ENCODE results near the gene CARD9. TPM values are rescaled to one million over a fixed set of nuclear protein-coding genes. Genes with fewer than 3 reads are reported as not detected.
A peak's percentile ranks its signal among the peaks of the same experiment; 100 is the strongest.
"Not testable (repeated sequence)": the region's sequence is repeated elsewhere in the genome, so short reads cannot be mapped to it uniquely, and the experiment has no call there.

The CARD9 gene
- polyA plus RNA-seq (2014; cell fraction: cytosol; rRNA removed): 23.8 and 38.6 TPM in 2 replicates
- polyA plus RNA-seq (2014; cell fraction: nucleus; rRNA removed): 257 and 268 TPM in 2 replicates

- DNase-seq (ENCODE audit: low spot score): peak; percentile 86
Observed at GRCh38 chr9:136373300-136374182, at the start of gene CARD9. Gene CARD9, minus strand, starts transcription at chr9:136373669. Its CDS starts 1,591 bp downstream, at chr9:136372078.

DNA sequence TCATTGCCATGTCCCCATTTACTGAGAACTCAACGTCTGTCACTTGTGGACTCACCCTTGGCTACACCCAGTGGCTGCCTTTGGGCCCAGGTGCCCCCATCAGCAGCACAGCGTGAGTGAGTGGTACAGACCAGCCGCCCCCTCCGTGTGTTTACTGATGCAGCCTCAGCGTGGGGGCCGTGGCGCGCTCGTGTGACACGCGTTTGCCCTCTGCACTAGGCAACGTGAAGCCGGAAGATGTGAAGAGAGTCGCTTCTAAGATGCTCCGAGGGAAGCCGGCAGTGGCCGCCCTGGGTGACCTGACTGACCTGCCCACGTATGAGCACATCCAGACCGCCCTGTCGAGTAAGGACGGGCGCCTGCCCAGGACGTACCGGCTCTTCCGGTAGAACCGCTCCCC is 49.4 kb upstream of the CARD9 start:
- no peak for DNase-seq (ENCODE audit: low spot score)

- no peak for DNase-seq (ENCODE audit: low spot score)
Observed at GRCh38 chr9:136421791-136422190, 48.3 kb upstream of the CARD9 start.

GRCh38 chr9:136419092-136419420 is 45.6 kb upstream of the CARD9 start:
- no peak for DNase-seq (ENCODE audit: low spot score)

DNA sequence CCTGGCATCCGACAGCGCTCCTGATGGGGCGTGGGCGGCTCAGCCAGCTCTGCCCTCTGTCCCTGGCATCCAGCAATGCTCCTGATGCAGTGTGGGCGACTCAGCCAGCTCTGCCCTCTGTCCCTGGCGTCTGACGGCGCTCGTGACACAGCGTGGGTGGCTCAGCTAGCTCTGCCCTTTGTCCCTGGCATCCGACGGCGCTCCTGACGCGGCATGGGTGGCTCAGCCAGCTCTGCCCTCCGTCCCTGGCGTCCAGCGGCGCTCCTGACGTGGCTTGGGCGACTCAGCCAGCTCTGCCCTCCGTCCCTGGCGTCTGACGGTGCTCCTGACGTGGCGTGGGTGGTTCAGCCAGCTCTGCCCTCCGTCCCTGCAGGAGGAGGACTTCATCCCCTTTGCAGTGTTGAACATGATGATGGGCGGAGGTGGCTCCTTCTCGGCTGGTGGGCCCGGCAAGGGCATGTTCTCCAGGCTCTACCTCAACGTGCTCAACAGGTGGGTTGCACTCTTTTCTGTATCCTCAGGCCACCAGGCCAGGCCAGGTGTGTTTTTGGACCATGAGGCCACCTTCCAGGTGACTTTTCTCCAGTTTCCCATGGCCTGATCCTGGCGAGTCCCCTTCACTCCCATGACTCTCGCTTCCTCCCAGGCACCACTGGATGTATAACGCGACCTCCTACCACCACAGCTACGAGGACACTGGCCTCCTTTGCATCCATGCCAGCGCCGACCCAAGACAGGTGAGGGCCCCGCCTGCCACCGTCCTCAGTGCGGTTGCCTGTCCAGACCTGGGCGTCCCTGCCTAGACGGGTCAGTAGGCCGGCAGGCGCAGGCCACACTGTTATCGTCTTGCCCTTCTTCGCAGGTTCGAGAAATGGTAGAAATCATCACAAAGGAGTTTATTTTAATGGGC is 45.0 kb upstream of the CARD9 start:
- DNase-seq (ENCODE audit: low spot score): no peak

DNA sequence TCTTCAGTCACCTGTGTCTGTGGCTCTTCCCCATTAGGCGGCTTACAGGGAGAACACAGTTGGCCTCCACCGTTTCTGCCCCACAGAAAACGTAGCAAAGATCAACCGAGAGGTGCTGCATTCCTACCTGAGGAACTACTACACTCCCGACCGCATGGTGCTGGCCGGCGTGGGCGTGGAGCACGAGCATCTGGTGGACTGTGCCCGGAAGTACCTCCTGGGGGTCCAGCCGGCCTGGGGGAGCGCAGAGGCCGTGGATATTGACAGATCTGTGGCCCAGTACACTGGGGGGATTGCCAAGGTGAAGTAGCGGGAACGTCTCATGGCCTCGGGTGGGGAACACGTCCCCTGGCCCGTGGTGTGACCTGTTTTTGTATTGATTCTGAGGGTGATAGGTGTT is 43.4 kb upstream of the CARD9 start:
- no peak for DNase-seq (ENCODE audit: low spot score)

DNA sequence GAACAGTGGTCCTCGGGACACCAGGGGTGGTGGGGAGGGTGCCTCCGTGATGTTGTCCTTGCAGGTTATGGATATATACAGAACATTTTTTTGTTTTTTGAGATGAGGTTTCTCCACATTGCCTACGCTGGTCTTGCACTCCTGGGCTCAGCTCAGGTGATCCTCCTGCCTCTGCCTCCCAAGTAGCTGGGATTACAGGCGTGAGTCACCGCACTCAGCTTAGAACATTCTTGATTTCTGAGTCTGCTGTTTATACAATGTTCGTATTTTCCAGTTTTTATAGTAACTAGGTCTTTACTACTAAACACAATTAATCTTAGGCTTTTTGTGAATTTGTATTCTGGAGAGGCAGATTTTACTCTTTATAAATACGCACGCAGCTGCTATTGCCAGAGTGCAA is 43.0 kb upstream of the CARD9 start:
- DNase-seq (ENCODE audit: low spot score): no peak

DNA sequence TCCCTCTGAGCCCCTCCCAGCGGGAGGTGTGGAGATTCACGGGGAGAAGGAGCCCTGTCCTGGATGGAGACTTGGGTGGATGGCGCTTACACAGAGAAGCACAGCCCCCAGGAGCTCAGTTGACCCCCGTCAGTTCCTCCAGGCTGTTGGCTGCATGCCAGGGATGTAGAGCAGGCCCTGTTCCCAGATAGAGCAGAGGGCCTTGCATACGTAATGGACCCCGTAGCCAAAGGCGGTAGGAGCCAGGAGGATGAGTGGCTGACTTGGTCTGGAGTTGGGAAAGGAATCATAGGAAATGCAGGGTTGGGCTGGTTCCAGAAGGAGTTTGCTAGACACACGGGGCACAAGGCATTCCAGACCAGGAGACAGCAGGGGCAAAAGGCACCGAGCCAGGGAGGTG is 39.5 kb upstream of the CARD9 start:
- DNase-seq (ENCODE audit: low spot score): no peak

DNA sequence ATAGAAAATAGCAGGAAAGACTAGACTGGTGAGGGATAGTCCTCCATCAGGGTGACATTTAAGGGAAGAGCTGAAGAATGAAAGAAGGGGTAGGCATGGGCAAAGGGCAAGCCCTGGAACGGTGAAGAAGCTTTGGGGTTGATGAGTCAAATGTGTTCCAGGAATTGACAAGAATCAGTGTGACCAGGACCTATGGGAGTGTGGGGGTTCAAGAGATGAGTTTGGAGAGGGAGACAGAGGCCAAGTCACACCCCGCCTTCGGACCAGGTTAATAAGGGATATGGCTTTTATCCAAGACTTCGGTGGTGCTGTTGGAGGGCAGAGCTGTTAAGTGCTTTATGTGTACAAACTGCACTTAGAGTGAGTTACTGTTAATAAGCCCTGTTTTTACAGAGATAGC is 37.9 kb upstream of the CARD9 start:
- DNase-seq (ENCODE audit: low spot score): no peak

GRCh38 chr9:136410500-136411287 is 37.2 kb upstream of the CARD9 start, which contains the start of the genes ENTR1 and PMPCA:
Gene ENTR1, minus strand, starts transcription at chr9:136410614. Its CDS starts 217 bp downstream, at chr9:136410397.
Gene PMPCA, plus strand, starts transcription at chr9:136410658. Its CDS starts 11 bp downstream, at chr9:136410669.
- DNase-seq (ENCODE audit: low spot score): peak; percentile 84

DNA sequence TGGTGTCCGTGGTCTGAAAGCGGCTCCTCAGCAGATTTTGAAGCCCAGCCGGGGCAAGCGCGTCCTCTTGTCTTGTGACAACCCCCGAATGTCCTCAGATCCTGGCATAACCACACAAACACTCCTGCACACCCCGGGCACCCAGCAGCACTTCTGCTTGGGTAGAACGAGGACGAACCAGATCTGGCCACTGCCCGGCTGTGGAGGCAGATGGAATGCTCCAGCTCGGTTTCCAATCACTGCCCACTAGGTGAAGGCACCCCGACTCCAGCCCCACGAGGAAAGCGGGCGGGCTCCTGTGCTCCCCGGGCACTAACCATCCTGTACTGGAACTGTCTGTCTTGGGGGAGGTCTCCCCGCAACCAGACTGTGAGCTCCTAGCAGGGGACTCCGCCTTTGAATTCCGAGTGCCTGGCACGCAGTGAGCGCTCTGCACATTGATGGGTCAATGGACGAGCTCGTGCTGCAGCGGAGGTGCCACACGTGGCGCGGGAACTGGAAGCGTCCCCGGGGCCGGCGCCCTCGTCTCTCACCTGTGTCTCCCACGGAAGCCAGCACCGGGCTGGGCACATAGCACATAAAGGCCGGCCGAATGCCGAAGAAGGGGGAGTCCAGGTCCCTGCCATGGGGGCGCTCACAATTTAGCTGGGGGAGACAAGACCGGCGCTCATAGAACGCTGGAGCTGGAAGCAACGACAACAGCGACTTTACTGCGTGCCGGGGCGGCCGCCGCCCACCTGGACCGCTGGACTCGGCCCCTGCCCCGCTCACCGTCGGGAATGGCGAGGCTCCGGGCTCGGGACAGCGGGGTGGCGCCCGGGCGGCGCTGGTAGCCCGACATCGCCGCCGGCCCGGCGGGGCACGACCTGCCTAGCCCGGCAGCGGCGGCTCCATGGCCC is 36.3 kb upstream of the CARD9 start:
- peak; percentile 26 for DNase-seq (ENCODE audit: low spot score)

GRCh38 chr9:136407911-136408310 is 34.4 kb upstream of the CARD9 start:
- no peak for DNase-seq (ENCODE audit: low spot score)

- DNase-seq (ENCODE audit: low spot score): not testable (repeated sequence)
Observed at GRCh38 chr9:136407061-136407460, 33.6 kb upstream of the CARD9 start.

DNA sequence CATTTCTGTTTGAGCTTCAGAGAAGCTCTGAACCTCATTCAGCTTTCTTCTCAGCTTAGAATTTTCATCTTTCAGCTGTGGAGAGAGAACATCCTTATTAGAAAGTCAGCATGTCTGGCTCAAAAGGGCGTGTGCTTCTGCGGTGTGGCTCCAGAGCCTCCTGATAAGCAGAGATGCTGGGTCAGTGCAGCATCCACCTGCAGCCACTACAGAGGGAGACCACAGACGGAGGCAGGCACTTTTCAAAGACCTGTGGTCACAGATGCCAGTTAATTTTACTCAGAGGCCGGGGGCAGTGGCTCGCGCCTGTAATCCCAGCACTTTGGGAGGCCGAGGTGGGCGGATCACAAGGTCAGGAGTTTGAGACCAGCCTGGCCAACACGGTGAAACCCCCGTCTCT is 32.4 kb upstream of the CARD9 start:
- DNase-seq (ENCODE audit: low spot score): not testable (repeated sequence)

DNA sequence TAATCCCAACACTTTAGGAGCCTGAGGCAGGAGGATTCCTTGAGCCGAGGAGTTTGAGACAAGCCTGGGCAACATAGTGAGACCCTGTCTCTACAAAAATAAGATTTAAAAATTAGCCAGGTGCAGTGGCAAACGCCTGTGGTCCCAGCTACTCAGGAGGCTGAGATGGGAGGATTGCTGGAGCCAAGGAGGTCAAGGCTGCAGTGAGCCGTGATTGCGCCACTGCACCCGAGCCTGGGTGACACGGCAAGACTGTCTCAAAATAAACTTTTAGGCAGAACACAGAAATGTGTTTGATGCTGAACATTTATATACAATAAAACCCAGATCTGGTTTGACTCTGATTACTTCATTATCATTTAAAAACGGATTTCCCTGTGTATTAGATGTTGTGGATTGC is 32.0 kb upstream of the CARD9 start:
- DNase-seq (ENCODE audit: low spot score): no peak

GRCh38 chr9:136404801-136405136 is 31.3 kb upstream of the CARD9 start:
- DNase-seq (ENCODE audit: low spot score): no peak

DNA sequence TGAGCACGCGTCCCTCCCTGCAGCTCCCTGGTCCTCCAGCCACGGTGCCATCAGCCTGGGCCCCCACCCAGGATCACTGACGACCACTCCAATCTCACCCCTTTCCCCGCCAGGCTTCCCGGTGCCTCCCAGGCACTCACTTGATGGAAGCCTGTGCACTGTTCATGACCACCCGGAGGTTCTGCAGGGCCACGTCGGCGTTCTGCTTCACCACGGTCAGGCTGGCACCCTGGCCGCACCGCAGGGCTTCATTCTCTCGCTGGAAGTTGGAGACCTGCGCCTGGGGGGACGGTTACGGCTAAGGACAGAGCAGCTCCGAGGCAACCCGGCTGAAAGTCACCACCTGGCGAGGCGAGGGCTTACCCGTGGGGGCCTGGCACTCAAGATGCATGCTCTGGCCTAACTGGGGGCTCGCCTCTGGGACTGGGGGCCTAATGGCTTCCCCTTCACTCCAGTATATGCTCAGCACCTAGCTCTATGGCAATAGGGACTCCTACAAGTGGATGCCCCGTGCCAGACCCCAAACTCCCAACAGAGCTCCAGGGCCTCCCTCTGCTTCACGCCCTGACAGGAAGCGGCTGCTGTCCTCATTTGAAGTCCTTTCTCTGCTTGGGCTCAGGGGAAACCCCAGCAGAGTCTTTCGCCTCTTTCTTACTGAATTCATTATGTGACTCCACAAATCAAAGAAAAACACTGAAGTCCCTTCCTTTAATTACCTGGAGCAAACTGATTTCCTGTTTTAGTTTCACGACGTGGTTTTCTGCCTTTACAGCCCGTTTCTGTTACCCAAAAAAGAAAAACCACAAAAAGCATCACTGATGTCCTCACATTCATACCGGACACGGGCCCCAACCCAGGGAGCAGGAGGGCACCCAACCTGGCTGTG is 30.7 kb upstream of the CARD9 start:
- no peak for DNase-seq (ENCODE audit: low spot score)

GRCh38 chr9:136403538-136403914 is 30.1 kb upstream of the CARD9 start:
- DNase-seq (ENCODE audit: low spot score): no peak

GRCh38 chr9:136402067-136402466 is 28.6 kb upstream of the CARD9 start:
- no peak for DNase-seq (ENCODE audit: low spot score)
